Stimulated activated CD4-positive, alpha-beta T cell treated with anti-CD3 and anti-CD28 coated beads, Interleukin-1b, Interleukin-23, amount 100 ng/mL, for 24 hours (primary cell): ENCODE results near the gene BLACAT1.

ENCODE experiments used
- DNase-seq, 4 experiments: peaks; one replicate each; pipeline ENCODE4 v3.0.0-alpha.2; 2020; ENCODE audit warnings: low read depth in 4 of 4, low spot score in 1 of 4

BLACAT1 gene

GRCh38 chr1:205455581-205456382 lies at the start of gene BLACAT1:
Gene BLACAT1 (minus strand): TSS chr1:205456045.
- no peak for DNase-seq

- DNase-seq, result no peak
Measured at GRCh38 chr1:205505076-205505729, 49.4 kb upstream of the BLACAT1 start.

DNA sequence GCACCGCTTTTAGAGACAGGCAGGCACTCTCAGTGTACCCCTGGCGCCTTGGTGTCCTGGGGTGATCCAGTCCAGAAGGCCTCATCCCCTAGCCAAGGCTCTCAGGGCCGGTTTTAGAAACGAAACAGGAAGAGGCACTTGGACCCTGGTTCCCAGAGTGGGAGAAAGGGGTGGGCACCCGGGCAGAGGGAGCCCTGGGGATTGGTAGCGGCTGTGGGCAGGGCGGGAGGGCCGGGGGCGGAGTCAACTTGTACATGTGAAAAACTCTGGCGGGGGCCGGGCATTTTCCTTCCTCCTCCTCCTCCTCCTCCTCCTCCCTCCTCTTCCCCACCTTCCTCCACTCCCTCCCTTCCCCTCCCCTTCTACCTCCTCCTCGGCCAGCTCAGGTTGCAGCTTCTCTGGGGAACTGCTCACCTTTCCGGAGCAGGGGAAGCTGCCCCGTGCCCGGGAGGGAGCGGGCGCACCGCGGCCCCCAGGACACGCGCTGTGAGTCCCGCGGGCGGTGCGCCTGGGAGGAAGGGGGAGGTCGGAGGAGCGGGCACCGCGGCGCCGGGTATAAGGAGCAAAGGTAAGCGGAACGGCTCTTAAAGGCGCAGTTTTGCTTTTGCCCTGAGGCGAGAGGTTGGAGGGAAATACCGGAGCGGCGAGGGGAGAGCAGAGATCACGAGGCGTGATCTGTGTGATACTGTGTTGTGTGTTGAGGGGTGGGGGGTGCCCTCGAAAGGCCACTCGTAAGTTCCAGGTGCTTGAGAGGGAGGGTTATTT lies 48.6 kb upstream of the BLACAT1 start, which contains the start of gene CDK18:
Gene CDK18 (plus strand): TSS at position 359 of the 765 bp plus-strand sequence. CDS start 18,499 bp downstream, outside the sequence.
- DNase-seq, result peak in 2 of 4 experiments; percentile 19 to 32

- no peak for DNase-seq
Measured at GRCh38 chr1:205502992-205503391, 47.1 kb upstream of the BLACAT1 start.

- DNase-seq, result no peak
Measured at GRCh38 chr1:205502111-205502810, 46.4 kb upstream of the BLACAT1 start.

DNA sequence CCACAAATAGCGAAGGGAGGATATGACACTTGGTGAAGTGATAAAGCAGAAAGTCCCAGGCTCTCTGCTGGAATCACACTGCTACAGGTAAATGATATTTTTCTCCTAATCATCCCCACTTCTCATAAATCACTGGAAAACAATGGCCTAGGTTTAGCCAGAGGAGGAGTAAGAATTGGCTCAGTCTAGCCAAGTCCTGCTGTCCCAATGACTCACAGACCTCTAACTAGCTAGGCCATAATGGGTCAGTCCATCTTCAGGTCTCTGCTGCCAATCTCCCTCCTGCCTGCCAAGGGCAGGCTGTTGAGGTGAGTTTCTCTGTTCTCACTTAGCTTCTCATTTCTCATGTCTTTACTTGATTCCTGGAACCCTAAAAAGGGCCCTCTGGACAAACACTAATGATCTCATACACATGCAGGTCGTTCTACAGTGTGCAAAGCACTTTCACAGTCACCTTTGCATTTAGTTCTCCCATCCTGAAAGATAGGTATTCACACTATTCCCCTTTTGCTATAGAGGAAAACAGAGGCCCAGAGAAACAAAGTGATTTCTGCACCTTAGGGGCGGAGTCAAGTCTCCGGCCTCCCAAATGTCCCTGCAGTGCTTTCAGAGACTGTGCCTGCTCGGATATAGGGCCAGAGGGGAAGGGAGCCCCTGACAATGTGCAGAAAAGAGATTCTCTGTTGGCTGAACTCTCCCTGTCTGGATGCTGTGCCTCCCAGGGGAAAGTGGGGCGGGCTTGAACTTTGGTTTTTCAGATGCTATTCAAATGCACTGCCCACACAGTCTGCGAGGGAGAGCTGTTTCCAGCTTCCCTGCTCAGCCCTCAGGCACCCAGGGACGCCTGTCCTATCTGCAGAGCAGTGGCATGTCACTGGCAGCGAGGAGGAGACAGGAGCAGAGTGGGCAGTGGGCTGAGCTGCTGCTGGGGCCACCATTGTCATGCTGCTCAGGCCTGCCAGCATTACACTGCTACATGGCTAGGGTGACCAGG lies 44.7 kb upstream of the BLACAT1 start:
- no peak for DNase-seq

GRCh38 chr1:205499789-205500188 lies 43.9 kb upstream of the BLACAT1 start:
- no peak for DNase-seq

- DNase-seq, result no peak
Measured at GRCh38 chr1:205497351-205497750, 41.5 kb upstream of the BLACAT1 start.

DNA sequence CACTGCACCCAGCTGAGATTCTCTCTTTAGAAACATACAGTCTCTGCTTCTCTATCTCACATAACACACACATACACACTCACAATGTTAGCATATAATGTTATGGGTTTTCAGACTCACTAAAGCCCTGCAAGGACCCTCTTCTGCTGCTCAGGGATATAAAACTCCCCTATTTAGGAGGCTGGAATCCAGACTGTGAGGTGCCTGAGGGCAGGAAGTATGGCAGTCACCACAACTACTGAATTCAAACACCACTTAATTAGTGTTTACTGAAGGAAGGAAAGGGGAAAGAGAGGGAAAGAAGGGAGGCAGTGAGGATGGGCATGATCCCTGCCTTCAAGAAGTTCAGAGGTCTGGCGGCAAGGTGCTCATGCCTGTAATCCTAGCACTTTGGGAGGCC lies 40.8 kb upstream of the BLACAT1 start:
- no peak for DNase-seq

DNA sequence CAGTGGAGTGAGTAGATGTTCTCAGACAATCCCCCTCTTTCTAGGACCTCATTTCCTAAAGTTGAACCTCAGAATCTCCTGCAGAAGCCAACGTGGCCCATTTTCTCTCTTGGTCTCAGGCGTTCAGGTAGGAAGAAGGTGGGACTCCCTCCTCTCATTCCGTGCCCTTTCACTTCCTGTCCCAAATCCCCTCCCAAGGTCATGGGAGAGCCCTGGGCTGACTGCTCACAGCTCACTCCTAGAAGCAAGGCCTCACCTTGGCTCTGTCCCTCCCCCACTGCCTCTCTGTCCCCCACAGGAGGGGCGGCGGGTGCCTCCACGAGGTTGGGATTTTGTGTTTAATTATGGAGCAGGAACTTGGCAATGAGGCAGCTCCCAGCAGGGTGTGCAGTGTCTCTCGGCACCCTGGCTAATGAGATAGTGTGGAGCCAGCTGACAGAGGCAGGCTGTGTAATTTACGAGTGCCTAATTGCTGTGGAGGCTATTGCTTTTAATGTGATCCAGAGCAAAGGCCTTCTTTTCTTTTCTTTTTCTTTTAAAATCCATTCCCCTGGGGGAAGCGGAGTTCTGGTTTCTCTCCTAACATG lies 39.5 kb upstream of the BLACAT1 start:
- no peak for DNase-seq

- DNase-seq, result no peak
Measured at GRCh38 chr1:205494115-205494514, 38.3 kb upstream of the BLACAT1 start.

- DNase-seq, result no peak
Measured at GRCh38 chr1:205493241-205494085, 37.6 kb upstream of the BLACAT1 start.

- no peak for DNase-seq
Measured at GRCh38 chr1:205492774-205493173, 36.9 kb upstream of the BLACAT1 start.

DNA sequence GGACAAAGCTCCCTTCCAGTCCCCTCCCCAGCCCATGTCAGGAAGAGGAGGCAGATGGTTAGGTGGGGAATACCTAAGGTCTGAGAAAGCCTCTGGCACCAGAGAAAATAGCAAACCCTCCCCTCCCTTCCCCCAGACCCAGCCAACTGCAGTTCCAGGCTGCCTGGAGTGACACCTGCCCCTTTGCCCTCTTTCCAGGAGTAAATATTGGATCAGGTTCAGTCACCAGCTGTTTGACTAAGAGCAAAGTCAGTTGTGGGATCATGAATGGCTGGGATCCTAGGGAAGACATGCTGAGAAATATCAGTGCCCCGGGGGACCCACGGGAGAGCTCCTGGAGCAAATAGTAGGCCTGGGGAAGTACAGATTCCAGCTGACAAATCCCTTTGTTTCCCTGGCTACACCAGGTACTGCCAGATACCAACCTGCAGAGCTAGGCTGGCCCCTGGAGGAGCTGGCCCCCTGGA lies 36.4 kb upstream of the BLACAT1 start:
- DNase-seq, result no peak

GRCh38 chr1:205491794-205492193 lies 35.9 kb upstream of the BLACAT1 start:
- DNase-seq, result no peak

GRCh38 chr1:205488074-205488723 lies 32.4 kb upstream of the BLACAT1 start:
- peak in 1 of 4 experiments; percentile 37 for DNase-seq

DNA sequence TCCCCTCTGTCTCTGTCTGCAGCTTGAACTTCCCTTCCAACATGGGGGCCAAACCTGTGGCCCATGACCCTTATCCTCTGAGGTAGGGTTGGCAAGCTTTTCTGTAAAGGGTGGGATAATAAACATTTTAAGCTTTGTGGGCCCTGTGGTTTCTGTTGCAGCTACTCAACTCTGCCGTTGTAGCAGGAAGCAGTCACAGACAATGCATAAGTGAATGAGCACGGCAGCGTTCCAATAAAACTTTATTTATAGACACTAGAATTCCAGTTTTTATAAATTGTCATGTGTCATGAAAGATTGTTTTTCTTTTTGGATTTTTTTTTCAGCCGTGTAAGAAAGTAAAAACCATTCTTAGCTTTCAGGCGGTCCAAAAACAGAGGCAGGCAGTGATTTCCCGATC lies 30.4 kb upstream of the BLACAT1 start:
- DNase-seq, result no peak
